Measurements from ENCODE around the gene VKORC1.
A peak's percentile ranks its signal among the peaks of the same experiment; 100 is the strongest.

VKORC1 gene

DNA sequence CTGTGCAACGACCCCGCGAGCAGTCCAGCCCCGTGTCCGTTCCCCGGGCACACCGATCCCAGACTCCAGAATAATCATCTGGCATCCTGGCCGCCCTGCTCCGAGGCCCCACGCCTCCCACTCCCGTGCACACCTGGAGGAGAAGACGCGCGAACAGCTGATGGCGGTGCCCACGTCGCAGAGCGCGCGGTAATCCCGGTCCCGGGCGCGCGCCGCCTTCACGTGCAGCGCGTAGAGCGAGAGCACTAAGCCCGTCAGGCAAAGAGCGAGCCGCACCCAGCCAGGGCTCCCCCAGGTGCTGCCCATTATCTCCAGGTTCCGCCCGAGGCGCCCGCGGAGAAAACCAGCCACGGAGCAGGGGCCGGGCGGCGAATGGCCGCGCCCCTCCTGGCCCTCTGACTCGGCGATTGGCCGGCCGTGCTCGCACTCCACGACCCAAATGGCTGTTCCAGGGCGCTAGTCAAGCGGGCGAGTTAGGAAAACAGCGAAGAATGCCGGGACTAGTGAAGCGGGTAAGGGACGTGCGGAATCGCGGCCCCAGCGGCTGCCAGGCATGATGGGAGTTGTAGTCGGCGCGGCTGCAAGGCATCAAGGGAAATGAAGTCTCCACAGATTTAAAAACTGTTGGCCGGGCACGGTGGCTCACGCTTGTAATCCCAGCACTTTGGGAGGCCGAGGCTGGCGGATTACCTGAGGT, at the start of gene VKORC1:
TSS of gene VKORC1 (minus strand) at position 374 of the 697 bp plus-strand sequence. CDS start at position 306, 68 bp downstream.
- peak within 1 kb of the TSS; percentile 95 for H3K27ac ChIP-seq
- no peak for TF ChIP-seq CTCF (IDR thresholded peaks at IDR 0.05)
- no peak for TF ChIP-seq ZFX (IDR thresholded peaks at IDR 0.05; ENCODE audit: borderline replicate concordance)

GRCh38 chr16:31143694-31144148, 49.1 kb upstream of the VKORC1 start:
- no peak overlapping the region for H3K27ac ChIP-seq
- no peak for TF ChIP-seq ZFX (IDR thresholded peaks at IDR 0.05; ENCODE audit: borderline replicate concordance)
- TF ChIP-seq CTCF (IDR thresholded peaks at IDR 0.05) = no peak

DNA sequence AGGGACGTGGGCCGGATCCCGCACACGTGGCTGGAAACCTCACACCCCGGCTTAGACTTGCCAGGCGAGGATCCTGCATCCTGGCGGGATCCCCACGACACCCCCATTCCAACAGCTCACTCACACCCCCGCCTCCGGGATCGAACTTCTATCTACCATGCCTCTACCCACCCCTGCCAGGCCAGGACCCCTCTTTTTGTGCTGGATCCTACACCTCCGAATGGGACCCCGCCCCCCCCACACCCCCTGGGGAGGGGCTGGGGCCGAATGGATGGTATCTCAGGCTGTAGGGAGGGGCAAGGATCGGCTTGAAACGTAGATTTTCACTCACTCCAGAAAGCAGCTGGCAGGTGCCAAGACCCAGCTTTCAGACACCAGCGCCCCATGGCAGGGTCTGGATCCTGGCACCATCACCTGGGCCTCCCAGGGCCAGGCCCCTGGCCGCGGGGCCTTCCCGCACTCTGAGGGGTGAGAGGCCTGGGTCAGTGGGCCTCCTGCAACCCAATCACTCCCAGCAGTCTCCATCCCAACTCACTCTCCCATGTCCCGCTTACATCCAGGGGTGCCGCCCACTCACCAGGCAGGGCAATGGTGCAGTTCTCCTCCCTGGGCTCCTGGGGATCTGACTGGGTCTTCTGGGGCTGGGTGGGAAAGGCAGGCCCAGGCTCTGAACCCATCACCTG, 48.6 kb upstream of the VKORC1 start:
- no peak for TF ChIP-seq ZFX (IDR thresholded peaks at IDR 0.05; ENCODE audit: borderline replicate concordance)
- TF ChIP-seq CTCF (IDR thresholded peaks at IDR 0.05) = no peak
- H3K27ac ChIP-seq = peak overlapping the region; percentile 81

- TF ChIP-seq ZFX (IDR thresholded peaks at IDR 0.05; ENCODE audit: borderline replicate concordance) = no peak
- peak; percentile 98 for TF ChIP-seq CTCF (IDR thresholded peaks at IDR 0.05)
- peak overlapping the region; percentile 81 for H3K27ac ChIP-seq
Observed at GRCh38 chr16:31142109-31143010, 47.8 kb upstream of the VKORC1 start.

- TF ChIP-seq CTCF (IDR thresholded peaks at IDR 0.05) = no peak
- no peak for TF ChIP-seq ZFX (IDR thresholded peaks at IDR 0.05; ENCODE audit: borderline replicate concordance)
- H3K27ac ChIP-seq = peak overlapping the region; percentile 81
Observed at GRCh38 chr16:31141489-31142108, 47.0 kb upstream of the VKORC1 start.

DNA sequence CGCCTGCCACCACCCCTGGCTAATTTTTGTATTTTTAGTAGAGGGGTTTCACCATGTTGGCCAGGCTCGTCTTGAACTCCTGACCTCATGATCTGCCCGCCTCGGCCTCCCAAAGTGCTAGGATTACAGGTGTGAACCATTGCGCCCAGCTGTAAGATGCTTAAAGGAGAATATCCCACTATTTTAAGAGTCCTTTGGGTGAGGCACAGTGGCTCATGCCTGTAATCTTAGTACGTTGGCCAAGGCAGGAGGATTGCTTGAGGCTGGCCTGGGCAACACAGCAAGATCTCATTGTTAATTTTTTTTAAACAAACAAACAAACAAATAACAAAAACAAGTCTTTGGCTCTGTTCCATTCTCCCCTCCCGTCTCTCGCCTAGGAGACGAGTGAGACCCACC, 46.5 kb upstream of the VKORC1 start:
- H3K27ac ChIP-seq = peak overlapping the region; percentile 81

Measured in 22Rv1 (cell line).